Limb (tissue), 2 donors: ENCODE data around the gene LRRC10.
A peak's percentile ranks its signal among the peaks of the same experiment; 100 is the strongest.

Experiments used
- DNase-seq, 2 donors: peaks; one replicate each; pipeline ENCODE4 v3.0.0-alpha.2; 2016; ENCODE audit errors: extremely low spot score in 2 of 2

The LRRC10 gene

DNA sequence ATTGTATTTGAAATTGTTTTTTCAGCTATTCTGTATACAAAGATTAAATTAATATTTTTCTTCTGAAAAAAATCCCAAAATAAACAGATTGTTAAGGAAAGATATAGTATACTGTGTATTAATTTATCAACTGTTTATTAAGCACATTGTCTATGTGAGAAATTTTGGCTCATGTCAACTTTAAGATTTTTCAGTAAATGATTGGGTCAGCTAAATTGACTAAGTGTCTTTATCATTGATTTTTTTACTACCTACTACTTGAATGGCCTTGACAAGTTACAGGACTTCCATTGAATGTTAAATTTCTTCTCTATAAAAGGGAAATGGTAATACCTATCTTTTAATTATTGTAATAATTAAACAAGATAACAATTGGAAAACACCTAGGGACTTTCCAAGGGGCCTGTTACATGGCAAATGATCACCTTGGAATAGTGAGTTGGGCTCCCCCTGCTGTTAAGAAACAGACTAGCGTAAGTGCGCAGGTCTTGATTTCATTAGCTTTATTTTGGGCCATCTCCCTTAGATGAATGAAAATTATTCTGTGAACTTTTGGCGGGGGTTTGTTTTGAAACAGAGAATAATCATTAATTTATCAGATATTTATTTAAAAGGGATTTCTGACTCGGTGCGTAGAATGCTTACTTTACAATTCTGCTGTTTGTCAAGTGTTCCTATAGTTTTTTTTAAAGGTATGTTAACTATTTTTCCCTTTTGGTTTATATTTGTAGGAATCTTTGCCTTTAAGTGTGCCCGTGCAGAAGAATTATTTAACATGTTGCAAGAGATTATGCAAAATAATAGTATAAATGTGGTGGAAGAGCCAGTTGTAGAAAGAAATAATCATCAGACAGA lies 39.9 kb downstream of the LRRC10 start:
- peak; percentile 43 to 68 for DNase-seq

DNA sequence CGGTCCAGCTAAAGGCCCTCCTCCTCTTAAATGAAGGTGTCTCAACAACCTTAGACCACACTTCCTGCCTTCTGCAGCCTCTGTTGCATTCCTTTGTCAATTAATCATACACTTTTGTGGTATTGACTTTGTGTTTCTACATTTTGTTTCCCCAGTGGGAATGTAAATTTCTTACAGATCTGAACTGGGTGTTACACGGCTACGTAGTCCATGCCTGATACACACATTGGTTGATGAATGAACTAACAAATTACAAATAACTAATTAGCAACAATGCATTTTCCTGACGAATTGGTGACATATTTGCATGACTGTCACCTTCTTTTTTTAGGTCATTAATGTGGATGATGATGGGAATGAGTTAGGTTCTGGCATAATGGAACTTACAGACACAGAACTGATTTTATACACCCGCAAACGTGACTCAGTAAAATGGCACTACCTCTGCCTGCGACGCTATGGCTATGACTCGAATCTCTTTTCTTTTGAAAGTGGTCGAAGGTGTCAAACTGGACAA lies 40.6 kb downstream of the LRRC10 start:
- no peak for DNase-seq

- DNase-seq: no peak
These were observed 41.5 kb downstream of the LRRC10 start for GRCh38 chr12:69569236-69569635.

GRCh38 chr12:69566603-69567002 lies 44.1 kb downstream of the LRRC10 start:
- no peak for DNase-seq

DNA sequence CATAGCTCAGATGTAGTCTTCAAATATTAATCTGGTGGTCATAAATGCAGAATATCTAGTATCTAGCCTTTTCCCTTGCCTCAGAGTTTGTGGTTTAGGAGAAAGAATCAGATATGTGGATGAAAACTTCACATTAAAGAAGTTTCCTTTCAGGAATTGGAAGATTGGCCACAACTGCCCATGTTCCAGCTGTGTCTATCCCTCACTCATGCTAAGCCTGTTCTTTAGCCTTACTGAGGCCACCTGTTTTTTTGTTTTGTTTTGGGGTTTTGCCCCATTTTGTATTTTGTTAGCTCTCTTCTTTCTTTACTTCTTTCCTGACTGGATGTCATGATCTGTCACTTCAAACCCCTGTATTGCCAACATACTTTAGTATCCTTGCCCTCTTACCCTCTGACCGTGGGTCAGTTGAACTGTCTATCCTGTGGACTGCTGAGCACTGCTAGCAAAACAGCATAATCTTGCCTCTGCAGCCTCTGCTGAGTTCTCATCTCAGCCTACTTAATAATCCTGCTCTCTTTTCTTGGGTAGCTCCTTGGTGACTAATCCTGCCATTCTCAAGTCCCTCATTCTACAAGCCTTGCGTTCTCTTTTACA lies 47.4 kb downstream of the LRRC10 start:
- DNase-seq: no peak
